ENCODE data around the gene FNBP1L. TPM values are rescaled to one million over a fixed set of nuclear protein-coding genes. Genes with fewer than 3 reads are reported as not detected.

FNBP1L gene
- total RNA-seq, 1 donor from 2014 or later = 251 TPM

DNA sequence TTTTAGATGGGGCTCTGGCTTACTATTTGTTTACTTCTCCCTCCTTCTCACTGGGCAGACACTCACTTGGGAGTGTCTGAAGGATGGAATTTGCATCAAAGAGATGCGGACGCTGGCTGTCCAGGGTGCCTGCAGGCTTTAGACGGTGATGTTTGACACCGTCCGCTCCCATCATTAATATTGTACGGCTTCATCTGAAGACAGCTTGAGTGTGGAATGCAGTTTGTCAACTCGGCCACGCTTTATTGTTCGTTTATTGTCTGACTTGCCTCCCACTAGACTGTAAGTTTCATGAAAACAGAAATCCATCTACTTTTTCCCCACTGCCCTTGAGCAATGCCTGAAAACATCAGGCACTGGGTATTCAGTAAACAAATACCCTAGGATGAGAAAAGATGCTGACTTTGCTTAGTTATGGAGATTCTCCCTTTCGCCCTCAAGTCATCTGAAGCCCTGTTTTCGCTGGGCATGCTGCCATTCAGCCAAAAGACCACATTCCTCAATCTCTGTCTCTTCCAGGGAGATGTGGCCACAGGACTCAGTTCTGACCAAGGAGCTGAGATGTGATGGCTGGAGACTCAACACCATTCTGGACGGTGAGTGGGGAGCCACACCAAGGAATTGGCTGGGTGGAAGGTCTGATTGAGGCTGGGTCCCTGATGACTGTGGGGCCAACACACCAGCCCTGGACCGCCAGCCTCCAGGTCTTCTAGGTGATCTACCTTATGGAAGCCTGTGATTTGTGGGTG lies 146.1 kb downstream of the FNBP1L start:
- DNase-seq = no peak

GRCh38 chr1:93594603-93594880 lies 146.6 kb downstream of the FNBP1L start:
- H3K36me3 Mint-ChIP-seq (ENCODE audit: unreplicated experiment) = no peaks in the 10 kb centered on the region
- TF ChIP-seq CTCF (IDR thresholded peaks at IDR 0.05; ENCODE audit: partially characterized antibody, unreplicated experiment) = no peak
- DNase-seq = no peak
- peaks cover 55% of the 10 kb centered on the region for H3K4me1 Mint-ChIP-seq (ENCODE audit: low read depth, unreplicated experiment)
- H3K4me3 Mint-ChIP-seq (ENCODE audit: unreplicated experiment) = no peak overlapping the region
- H3K27me3 Mint-ChIP-seq (ENCODE audit: unreplicated experiment) = no peaks in the 10 kb centered on the region
- no peak overlapping the region for H3K27ac Mint-ChIP-seq (ENCODE audit: unreplicated experiment)
- peaks cover 13% of the 10 kb centered on the region for H3K9me3 Mint-ChIP-seq (ENCODE audit: unreplicated experiment)

More for the DNA sequence above, 146.1 kb downstream of the FNBP1L start:
- Mint-ChIP-seq H3K27me3 (ENCODE audit: unreplicated experiment) (no peaks in the 10 kb centered on the region), H3K36me3 (ENCODE audit: unreplicated experiment) (no peaks in the 10 kb centered on the region), H3K9me3 (ENCODE audit: unreplicated experiment) (peaks cover 13% of the 10 kb centered on the region), H3K4me1 (ENCODE audit: low read depth, unreplicated experiment) (peaks cover 50% of the 10 kb centered on the region), H3K27ac (ENCODE audit: unreplicated experiment) (peak overlapping the region; percentile 19), H3K4me3 (ENCODE audit: unreplicated experiment) (no peak overlapping the region)
- TF ChIP-seq CTCF (IDR thresholded peaks at IDR 0.05; ENCODE audit: partially characterized antibody, unreplicated experiment) = no peak

DNA sequence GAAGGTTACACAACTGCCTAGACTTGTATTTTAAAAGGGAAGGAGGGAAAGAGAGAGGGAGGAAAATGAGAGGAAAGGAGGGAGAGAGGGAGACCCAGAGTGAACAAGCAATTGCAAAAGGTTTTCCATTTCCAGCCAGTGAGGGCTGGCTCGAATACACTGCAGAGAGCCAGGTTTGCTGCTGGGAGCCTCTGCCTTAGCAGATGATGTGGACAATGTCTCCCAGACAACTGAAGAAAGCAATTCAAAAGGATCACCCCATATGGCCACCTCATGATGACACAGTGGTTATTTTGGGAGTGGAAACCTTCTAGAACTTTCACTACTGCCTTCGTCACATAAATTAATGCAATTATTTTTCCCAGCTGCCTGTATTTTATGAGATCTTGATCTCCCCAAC lies 147.3 kb downstream of the FNBP1L start:
- no peak for TF ChIP-seq CTCF (IDR thresholded peaks at IDR 0.05; ENCODE audit: partially characterized antibody, unreplicated experiment)
- H3K9me3 Mint-ChIP-seq (ENCODE audit: unreplicated experiment) = peaks cover 16% of the 10 kb centered on the region
- DNase-seq = no peak
- peaks cover 59% of the 10 kb centered on the region for H3K4me1 Mint-ChIP-seq (ENCODE audit: low read depth, unreplicated experiment)
- peak overlapping the region; percentile 45 for H3K27ac Mint-ChIP-seq (ENCODE audit: unreplicated experiment)
- H3K36me3 Mint-ChIP-seq (ENCODE audit: unreplicated experiment) = no peaks in the 10 kb centered on the region
- H3K27me3 Mint-ChIP-seq (ENCODE audit: unreplicated experiment) = no peaks in the 10 kb centered on the region
- peak overlapping the region; percentile 46 for H3K4me3 Mint-ChIP-seq (ENCODE audit: unreplicated experiment)

GRCh38 chr1:93595743-93596142 lies 147.8 kb downstream of the FNBP1L start:
- TF ChIP-seq CTCF (IDR thresholded peaks at IDR 0.05; ENCODE audit: partially characterized antibody, unreplicated experiment) = no peak
- Mint-ChIP-seq H3K36me3 (ENCODE audit: unreplicated experiment) (no peaks in the 10 kb centered on the region), H3K4me3 (ENCODE audit: unreplicated experiment) (no peak overlapping the region), H3K27ac (ENCODE audit: unreplicated experiment) (no peak overlapping the region), H3K4me1 (ENCODE audit: low read depth, unreplicated experiment) (peaks cover 58% of the 10 kb centered on the region), H3K9me3 (ENCODE audit: unreplicated experiment) (peaks cover 16% of the 10 kb centered on the region), H3K27me3 (ENCODE audit: unreplicated experiment) (no peaks in the 10 kb centered on the region)
- no peak for DNase-seq

DNA sequence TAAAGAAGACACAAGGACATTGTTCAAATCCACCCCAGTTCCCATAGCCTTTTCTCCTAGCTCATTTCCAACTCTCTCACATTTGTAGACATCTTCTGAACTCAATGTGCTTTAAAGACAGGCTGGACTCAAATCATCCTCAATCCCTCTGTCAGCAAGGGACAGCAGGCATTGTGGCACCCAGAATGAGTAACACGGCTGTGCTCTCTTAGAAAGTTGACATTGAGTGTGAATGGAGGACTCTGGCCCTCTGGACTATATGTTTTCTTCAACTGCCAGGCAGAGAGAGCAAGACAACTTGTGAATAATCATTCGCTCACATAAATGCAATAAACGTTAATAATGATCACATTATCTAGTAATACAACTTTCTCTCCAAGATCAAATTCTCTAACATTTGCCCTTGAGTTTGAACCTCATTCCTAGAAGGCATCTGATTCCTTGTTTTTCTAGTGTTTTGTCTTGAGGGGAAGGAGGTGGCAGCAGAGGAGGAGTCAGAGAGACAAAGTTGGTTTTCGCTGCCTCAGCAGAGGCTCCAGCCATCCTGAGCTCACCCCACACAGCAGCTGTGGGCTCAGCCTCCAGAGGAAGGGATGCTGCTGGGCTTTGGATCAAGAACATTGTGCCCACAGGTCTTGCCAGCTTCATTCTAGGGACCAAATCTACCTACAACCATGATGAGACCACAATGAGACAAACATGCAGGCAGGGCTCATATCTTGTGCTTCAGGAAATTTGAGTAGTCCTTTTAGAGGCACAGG lies 148.6 kb downstream of the FNBP1L start:
- DNase-seq = no peak
- Mint-ChIP-seq H3K4me1 (ENCODE audit: low read depth, unreplicated experiment) (peaks cover 57% of the 10 kb centered on the region), H3K4me3 (ENCODE audit: unreplicated experiment) (no peak overlapping the region), H3K36me3 (ENCODE audit: unreplicated experiment) (peaks cover 4% of the 10 kb centered on the region), H3K27me3 (ENCODE audit: unreplicated experiment) (no peaks in the 10 kb centered on the region), H3K27ac (ENCODE audit: unreplicated experiment) (no peak overlapping the region), H3K9me3 (ENCODE audit: unreplicated experiment) (peaks cover 17% of the 10 kb centered on the region)
- TF ChIP-seq CTCF (IDR thresholded peaks at IDR 0.05; ENCODE audit: partially characterized antibody, unreplicated experiment) = no peak

Measured in glutamatergic neuron (in vitro differentiated cells).